ENCODE results near the gene GLOD4.
"Not testable (repeated sequence)": the region's sequence is repeated elsewhere in the genome, so short reads cannot be mapped to it uniquely, and the experiment has no call there.

Gene GLOD4

GRCh38 chr17:773016-773415 is 9.1 kb downstream of the GLOD4 start:
- no peak for DNase-seq

DNA sequence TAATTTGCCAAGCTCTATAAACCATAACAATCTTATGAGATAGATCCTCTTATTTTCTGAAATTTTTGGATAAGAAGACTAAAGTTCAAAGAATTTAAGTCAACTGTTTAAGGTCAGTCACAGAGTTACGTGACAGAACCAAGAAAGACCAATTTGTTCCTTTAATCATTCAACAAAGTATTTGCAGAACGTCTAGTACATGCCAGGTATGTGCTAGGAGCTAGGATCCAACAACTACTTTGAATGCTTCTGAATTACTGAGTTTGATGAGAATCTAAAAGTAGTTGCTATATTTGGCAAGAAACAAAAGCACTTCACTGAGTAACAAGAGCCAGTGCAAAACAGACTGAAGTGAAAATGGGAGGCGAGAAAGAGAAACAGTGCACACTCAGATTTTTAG is 15.0 kb downstream of the GLOD4 start:
- DNase-seq, result no peak

GRCh38 chr17:760371-760770 is 21.7 kb downstream of the GLOD4 start:
- DNase-seq, result no peak

GRCh38 chr17:759964-760363 is 22.1 kb downstream of the GLOD4 start:
- DNase-seq, result no peak

DNA sequence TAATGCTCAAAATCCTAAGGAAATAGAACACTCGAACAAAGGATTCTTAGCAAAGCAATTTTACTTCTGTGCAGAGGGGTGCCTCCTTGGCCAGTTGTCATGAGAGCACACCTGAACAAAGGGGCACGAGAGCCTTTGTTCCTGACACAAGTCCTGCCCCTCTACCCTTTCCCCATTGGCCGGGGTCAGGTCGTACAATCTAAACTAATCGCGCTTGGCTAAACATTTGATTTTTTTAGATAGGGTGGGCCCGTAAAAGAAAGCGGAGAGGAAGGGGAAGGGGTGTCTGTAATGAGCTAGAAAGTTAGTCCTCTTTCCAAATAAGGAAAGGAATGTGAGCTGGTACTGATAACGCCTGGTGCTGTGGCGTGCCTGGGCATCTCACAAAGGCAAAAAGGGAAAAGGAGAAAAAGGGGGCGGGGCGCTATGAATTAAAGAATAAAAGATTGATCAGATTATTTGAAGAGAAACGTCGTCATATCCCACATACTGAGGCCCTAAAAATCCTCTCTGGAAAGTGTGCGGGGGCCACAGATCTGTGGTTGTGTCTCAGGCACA is 26.0 kb downstream of the GLOD4 start:
- not testable (repeated sequence) for DNase-seq

- DNase-seq, result not testable (repeated sequence)
Measured at GRCh38 chr17:755319-755961, 26.6 kb downstream of the GLOD4 start.

DNA sequence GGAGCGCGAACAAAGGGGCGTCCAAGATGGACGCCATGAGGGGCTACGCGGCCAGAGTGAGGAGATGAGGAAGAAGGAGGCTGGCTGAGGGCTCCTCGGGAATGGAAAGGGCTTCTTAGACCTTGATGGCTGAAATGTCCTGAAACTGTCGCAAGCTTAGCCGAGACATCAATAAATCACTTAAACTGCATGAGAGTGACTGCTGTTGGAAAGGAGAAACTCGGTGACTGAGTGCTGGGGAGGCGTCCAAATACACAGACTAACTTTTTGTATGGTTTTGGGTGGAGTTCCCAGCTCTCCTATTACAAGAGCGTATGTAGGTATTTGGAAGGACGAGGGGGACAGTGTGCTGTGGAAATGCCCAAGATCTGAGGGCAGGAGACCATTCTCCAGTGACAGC is 28.7 kb downstream of the GLOD4 start:
- DNase-seq, result no peak

GRCh38 chr17:752620-753219 is 29.4 kb downstream of the GLOD4 start:
- peak; percentile 51 for DNase-seq

DNA sequence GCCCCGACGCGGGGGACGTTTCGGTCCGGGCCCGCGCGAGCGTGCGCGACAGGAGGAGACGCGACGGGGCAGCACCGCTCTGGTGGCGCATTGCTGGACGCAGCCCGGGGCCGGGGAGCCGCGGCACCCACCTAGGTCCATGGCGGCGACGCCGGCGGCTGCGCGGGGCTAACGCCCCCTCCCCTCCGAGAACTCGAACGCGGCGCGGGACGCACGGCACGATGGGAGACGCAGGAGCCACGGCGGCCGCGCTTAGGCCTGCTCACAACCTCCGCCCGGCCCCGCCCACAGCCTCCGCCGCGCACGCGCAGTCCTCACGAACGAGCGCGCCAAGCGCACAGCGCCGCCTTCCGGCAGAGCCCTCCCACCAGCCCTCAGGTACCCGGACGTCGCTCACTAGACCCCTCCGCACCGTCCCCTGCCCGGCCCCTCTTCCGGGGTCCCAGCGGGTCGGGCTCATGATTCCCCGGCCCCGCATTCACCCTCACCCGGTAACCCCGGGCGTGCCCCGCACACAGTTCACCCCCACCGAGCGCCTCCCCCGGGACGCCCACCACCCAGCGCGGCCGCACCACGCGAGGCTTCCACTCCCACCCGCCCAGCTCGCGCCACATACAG is 30.0 kb downstream of the GLOD4 start, which contains the start of gene GEMIN4:
TSS of gene GEMIN4 (minus strand) at position 263 of the 618 bp plus-strand sequence. CDS start at position 141, 122 bp downstream.
- DNase-seq, result peak; percentile 86

DNA sequence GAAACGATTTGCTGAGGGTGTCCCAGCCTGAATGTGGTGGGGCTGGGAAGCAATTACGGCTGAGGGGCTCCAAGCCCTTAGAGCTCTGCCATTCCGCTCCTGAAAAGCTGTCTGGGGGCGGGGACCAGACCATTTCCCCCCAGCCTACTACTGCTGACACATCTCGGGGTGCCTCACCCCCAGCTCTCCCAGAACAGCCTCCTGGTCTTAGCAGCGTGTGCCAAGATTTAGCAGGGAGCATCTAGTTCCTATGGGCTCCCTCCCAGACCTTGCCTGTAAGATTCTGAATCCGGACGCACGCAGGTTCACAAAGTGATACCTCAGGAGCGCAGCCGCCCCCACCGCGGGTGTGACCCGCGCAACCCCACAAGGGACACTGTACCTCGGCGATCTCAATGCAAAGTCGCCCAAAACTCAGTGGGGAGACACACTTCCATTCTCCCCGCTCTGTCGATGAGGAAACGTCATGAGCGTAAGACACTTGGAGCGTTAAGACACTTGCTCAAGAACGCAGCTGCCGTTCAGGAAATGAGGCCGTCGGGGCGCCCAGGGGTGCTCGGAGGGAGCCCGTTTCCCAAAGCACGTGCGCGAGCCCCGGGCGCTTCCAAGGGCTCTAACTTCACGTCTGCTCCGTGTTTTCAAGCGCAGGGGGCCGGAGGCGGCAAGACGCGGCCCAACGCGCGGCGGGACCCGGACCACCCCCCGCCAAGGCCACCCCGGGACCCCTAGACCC is 30.6 kb downstream of the GLOD4 start:
- no peak for DNase-seq

GRCh38 chr17:750431-751037 is 31.5 kb downstream of the GLOD4 start:
- DNase-seq, result no peak

- not testable (repeated sequence) for DNase-seq
Measured at GRCh38 chr17:749359-749758, 32.7 kb downstream of the GLOD4 start.

DNA sequence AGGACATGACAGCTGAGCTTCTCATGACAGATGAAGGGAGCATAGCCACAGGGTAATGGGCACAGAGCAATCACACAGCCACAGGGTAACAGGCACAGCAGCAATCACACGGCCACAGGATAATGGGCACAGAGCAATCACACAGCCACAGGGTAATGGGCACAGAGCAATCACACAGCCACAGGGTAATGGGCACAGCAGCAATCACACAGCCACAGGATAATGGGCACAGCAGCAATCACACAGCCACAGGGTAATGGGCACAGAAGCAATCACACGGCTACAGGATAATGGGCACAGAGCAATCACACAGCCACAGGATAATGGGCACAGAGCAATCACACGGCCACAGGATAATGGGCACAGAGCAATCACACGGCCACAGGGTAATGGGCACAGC is 33.5 kb downstream of the GLOD4 start:
- not testable (repeated sequence) for DNase-seq

DNA sequence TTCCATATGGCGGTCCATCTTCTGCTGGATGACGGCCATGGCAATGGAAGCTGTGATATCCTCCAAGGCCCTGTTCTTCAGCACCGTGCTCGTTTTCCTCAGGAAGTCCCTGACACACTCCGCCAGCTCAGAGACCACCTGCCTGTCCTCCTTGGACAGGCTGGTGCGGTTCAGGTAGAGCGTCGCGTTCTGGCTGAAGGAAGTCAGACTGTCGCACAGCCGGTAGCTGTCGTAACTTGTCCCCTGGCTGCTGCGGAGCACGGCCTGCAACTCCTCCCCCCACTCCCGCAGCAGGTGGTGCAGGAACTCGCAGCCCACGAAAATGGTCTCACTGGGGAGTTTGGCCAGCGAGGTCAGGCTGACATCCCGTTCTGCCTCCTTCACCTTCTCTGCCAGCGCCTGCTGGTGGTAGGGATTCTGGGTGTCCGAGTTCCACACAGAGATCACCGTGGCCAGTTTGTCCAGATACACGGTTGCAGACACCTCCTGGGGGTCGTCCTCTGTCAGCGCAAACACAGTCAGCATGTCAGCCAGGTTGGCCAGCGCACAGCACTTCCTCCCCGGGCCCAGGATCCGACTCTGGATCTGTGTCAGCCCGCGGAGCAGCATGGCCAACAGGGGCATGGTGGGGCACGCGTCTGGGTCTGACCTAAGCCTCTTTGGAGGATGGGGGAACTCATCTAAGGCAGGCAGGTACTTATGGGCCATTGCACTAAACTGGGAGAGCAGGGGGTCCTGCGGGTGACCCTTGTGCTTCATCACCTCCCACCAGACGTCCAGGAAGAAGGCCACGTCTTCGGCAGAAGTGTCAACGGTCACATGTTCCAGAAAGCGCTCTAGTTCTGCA is 35.1 kb downstream of the GLOD4 start:
- no peak for DNase-seq

GRCh38 chr17:746181-746580 is 35.9 kb downstream of the GLOD4 start:
- DNase-seq, result no peak

DNA sequence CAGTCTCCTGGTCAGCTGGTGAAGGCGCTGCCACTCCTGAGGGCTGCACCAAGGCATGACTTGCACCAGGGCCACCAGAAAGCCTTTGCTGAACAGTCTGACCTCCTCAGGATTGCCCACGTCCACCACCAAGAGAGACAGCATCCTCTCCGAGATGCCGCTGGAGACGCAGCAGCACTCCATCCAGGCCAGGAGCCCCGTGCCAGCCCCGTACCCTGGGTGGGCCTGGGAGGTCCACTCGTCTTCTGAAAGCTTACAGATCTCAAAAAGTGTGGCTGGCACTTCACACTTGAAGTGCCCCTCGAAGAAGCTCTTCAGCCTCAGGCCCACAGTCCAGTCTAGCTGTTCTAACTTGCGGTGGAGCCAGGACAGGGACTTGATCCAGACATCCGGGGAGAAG is 36.7 kb downstream of the GLOD4 start:
- DNase-seq, result no peak

DNA sequence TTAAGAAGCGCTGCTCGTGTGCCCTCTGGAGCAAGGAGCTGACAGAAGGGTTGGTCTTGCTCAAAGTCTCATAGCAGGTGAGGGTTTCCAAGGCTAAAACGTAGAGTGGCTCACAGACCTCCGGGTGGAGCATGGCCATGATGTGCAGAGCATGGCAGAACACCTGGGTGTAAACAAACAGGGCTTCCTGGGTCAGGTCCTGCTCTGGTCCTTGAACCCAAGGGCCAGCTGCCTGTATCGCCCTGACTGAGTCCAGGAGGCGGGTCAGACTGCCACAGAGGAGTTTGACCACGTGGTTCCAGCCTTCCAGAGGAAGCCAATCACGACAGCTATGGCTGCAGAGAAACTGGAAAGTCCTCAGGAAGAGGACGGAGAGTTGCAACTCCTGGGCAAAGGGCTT is 37.1 kb downstream of the GLOD4 start:
- no peak for DNase-seq

DNA sequence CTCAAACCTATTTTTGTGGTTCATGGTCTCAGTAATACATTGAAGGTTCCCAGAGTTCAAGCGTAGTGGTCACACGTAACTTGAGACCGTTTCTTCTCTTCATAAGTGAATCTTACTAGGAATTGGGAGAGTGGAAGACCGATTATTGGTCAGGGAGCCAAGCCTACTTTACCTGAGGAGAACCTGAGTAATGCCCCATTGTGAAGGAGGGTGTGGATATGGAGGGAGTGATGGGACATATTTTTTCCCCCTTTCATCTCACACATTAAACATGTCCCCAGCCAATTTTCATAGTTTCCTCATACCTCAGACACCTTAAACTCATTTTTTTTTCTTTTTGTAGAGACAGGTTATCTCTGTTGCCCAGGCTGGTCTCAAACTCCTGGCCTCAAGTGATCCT is 38.9 kb downstream of the GLOD4 start:
- no peak for DNase-seq

DNA sequence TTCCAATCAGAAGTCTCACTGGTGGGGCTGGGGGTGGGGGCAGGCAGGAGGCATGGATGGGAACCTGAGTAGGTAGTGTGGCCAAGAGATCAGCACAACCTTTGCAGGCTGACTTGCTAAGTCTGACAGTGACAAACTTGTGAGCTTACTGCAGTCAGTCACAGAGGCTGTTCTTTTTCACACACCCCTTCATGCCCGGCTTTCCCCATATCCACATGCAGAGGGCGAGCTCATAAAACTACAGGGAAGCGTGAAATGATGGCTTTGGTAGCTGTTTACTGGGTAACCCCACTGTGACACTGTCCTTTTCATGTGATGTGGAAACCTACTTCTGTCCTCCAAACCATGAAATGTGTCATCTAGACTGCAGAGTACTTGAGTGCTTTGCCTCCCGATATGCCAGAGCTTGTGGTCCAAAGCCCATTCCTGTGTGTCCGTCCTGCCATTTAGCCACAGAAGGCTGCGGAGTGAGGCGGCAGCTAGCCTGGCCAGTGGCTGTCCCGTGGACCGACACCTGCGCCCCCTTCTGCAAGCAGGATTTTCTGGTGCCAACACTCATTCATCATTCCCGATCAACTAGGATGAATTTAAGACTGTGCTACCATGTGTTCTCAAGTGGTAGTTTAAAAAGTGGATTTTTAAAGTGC is 39.8 kb downstream of the GLOD4 start:
- no peak for DNase-seq

DNA sequence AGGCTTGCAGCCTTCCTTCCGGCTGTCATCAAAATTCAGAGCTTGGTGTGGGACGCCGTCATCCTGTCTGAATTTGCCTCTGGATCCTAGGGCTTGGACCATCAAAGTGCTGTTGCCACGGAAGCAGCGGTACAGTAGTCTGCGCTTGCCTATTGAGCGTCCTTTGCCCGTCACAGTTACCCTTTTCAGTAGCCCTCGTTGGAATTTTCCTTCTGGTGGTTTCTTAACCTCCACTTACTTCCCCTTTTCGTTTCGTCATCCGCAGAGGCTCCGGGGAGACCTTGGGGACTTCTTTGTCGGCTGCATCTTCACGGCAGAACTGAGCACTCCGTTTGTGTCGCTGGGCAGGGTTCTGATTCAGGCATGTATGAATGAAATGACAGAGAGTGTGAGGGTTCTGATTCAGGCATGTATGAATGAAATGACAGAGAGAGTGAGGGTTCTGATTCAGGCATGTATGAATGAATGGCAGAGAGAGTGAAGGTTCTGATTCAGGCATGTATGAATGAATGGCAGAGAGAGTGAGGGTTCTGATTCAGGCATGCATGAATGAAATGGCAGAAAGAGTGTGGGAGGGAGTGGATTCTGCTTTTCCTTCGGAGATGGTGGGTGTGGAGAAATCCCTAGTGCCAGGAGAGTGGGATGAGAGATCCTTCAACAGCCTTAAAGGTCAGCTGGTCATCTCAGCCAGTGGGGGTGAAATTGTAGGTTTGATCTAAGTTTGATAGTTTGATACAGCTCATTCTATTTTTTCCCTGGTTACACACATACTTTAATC is 41.7 kb downstream of the GLOD4 start:
- DNase-seq, result no peak
